ENCODE measurements around the gene PRPS1.

GRCh38 chrX:107687445-107687844 is 59.1 kb downstream of the PRPS1 start:
- TF ChIP-seq CTCF (IDR thresholded peaks at IDR 0.05; ENCODE audit: insufficient read depth, low read length) (no peak), GABPA (IDR thresholded peaks at IDR 0.05; ENCODE audit: low read depth) (no peak)

Measured in HL-60 (cell line).